Psoas muscle (tissue), 8 donors: Measurements from ENCODE around the gene STUM. TPM values are rescaled to one million over a fixed set of nuclear protein-coding genes. Genes with fewer than 3 reads are reported as not detected.
A peak's percentile ranks its signal among the peaks of the same experiment; 100 is the strongest.

Source experiments
- ATAC-seq, 4 donors: fragments of 200-7000 bp; cut with Tn5 transposase; one replicate each; pipeline ENCODE4 v1.9.1; 2020; ENCODE audit warnings: moderate library complexity in 3 of 4, mild to moderate bottlenecking in 2 of 4
- DNase-seq, 2 donors: peaks; one replicate each; pipeline ENCODE4 v3.0.0-alpha.2; 2020
- H3K27ac ChIP-seq: fragments of 200-600 bp; one replicate; pipeline ENCODE4 v1.8.0; 2022
- H3K27me3 ChIP-seq, 3 donors: fragments of 200-600 bp in 1 of 3; one replicate each; pipeline versions ENCODE4 v1.6.1 to v1.8.0; 2013 to 2022; ENCODE audit warnings: low read length in 2 of 3, mild to moderate bottlenecking in 2 of 3, moderate library complexity in 1 of 3; ENCODE audit not compliant: insufficient read depth in 3 of 3
- H3K36me3 ChIP-seq, 2 donors: fragments of 200-600 bp in 1 of 2; one replicate each; pipeline versions ENCODE4 v1.6.1 to v1.8.0; 2013 to 2022; ENCODE audit warnings: low read depth in 1 of 2, mild to moderate bottlenecking in 1 of 2, moderate library complexity in 1 of 2; ENCODE audit not compliant: insufficient read depth in 1 of 2
- H3K4me1 ChIP-seq: fragments of 200-600 bp; one replicate; pipeline ENCODE4 v1.8.0; 2022
- H3K4me3 ChIP-seq: fragments of 200-600 bp; one replicate; pipeline ENCODE4 v1.8.0; 2022; ENCODE audit warnings: mild to moderate bottlenecking
- H3K9me3 ChIP-seq: fragments of 200-600 bp; one replicate; pipeline ENCODE4 v1.8.0; 2022
- CTCF ChIP-seq: fragments of 200-600 bp; IDR thresholded peaks from one replicate; pipeline ENCODE4 v1.8.0; 2022; ENCODE audit warnings: antibody characterized with exemption
- WGBS, 3 donors: extraction: QIAGEN DNeasy Blood & Tissue Kit; methylation state at CpG; one replicate each; pipeline versions ENCODE4 v1.1.6 to v1.1.7; 2013; 5-methylcytosine and 5-hydroxymethylcytosine counted together
- intact Hi-C, 2 donors: fragments of 100-400 bp; cut with DNase I; formaldehyde crosslinking; loops; one replicate each; pipeline versions ENCODE4 v1.11.0 to v1.14.2; 2022
- polyA plus RNA-seq, 3 donors: library from polyadenylated mRNA; stranded (reverse); fragments of 200-250 nt; gene quantifications; one replicate each; pipeline ENCODE4 v1.2.3, GENCODE V29; 2013
- total RNA-seq, 4 donors: library from RNA; stranded (reverse); fragmentation: NEBNext Ultra II Directional in 2 of 4; extraction: Animal tissue kit (Norgen Biotek cat#: 25700) in 2 of 4; gene quantifications; one replicate each; pipeline versions ENCODE4 v1.2.1 to v1.2.4, GENCODE V29; 2021 to 2023
- donor health status: healthy with polysubstance abuse.
- donor health status: DM: no; HTN: no; CAD: no; lungs with moderate emphysema.
- donor health status: Bipolar disorder and iron deficiency.
- donor health status: healthy.
- donor health status: DM: yes; HTN: yes; CAD: no.
- donor health status: DM: no; HTN: no; CAD: no.
- donor health status: DM: no; HTN: no; CAD: no.
- donor health status: DM: yes; HTN: yes; CAD: no.

STUM gene
- total and polyA plus RNA-seq, 7 donors: 0.34 to 1.5 (median 0.96) TPM

GRCh38 chr1:226545836-226546596 is 2.5 kb upstream of the STUM start:
- intact Hi-C loops: loop anchor here in 1 of 2 donors (5.0 kb wide), 1 partner anchor 281 kb away; no protein-coding TSS in a partner anchor
- Histone ChIP-seq H3K9me3 (no peaks in the 10 kb centered on the region), H3K27ac (no peak overlapping the region), H3K27me3 (peaks cover 0 to 26% (median 5%) of the 10 kb centered on the region in 3 donors), H3K36me3 (no peaks in the 10 kb centered on the region), H3K4me1 (peaks cover 25% of the 10 kb centered on the region), H3K4me3 (no peak overlapping the region)
- ATAC-seq (peak in 2 of 4 donors; percentile 14 to 22), DNase-seq (peak; percentile 52 to 64)
- no peak for TF ChIP-seq CTCF
- 38 to 59% (median 42%) methylated on average over 5 of the region's 5 CpGs for WGBS, 3 donors

- no peaks in the 10 kb centered on the region for H3K36me3 ChIP-seq
- WGBS, 3 donors: 69 to 73% (median 71%) methylated on average over 4 of the region's 4 CpGs
- no peaks in the 10 kb centered on the region for H3K9me3 ChIP-seq
- peaks cover 0 to 34% (median 5%) of the 10 kb centered on the region in 3 donors for H3K27me3 ChIP-seq
- no peak for TF ChIP-seq CTCF
- DNase-seq: no peak
- H3K4me3 ChIP-seq: no peak overlapping the region
- H3K27ac ChIP-seq: no peak overlapping the region
- peaks cover 20% of the 10 kb centered on the region for H3K4me1 ChIP-seq
- intact Hi-C loops: loop anchor here in 1 of 2 donors (5.0 kb wide), 1 partner anchor 280 kb away; no protein-coding TSS in a partner anchor
- no peak for ATAC-seq
Measured at GRCh38 chr1:226546926-226547325, 1.6 kb upstream of the STUM start.

GRCh38 chr1:226547754-226548191 is 791 bp upstream of the STUM start:
- Histone ChIP-seq H3K27me3 (peaks cover 0 to 37% (median 5%) of the 10 kb centered on the region in 3 donors), H3K27ac (no peak overlapping the region), H3K4me1 (peaks cover 16% of the 10 kb centered on the region), H3K4me3 (peak overlapping the region; percentile 67), H3K36me3 (no peaks in the 10 kb centered on the region), H3K9me3 (no peaks in the 10 kb centered on the region)
- TF ChIP-seq CTCF: peak; percentile 85
- peak; percentile 76 to 87 for DNase-seq
- intact Hi-C loops: loop anchor here in 1 of 2 donors (5.0 kb wide), 1 partner anchor 280 kb away; no protein-coding TSS in a partner anchor
- WGBS, 3 donors: 5 to 8% (median 5%) methylated on average over 16 of the region's 16 CpGs
- ATAC-seq: peak; percentile 75 to 90 (median 84)

GRCh38 chr1:226549094-226549936 is 751 bp downstream of the STUM start:
- H3K9me3 ChIP-seq: no peaks in the 10 kb centered on the region
- WGBS, 3 donors: 0 to 1% (median 1%) methylated on average over 47 to 73 of the region's 73 CpGs
- peaks cover 16% of the 10 kb centered on the region for H3K4me1 ChIP-seq
- no peaks in the 10 kb centered on the region for H3K36me3 ChIP-seq
- H3K27ac ChIP-seq: peak overlapping the region; percentile 30
- H3K27me3 ChIP-seq: peaks cover 0 to 45% (median 5%) of the 10 kb centered on the region in 3 donors
- H3K4me3 ChIP-seq: peak overlapping the region; percentile 67
- ATAC-seq (peak in 2 of 4 donors; percentile 29), DNase-seq (peak in 1 of 2 donors; percentile 20)
- intact Hi-C loops: loop anchor here in 1 of 2 donors (5.0 kb wide), 1 partner anchor 278 kb away; no protein-coding TSS in a partner anchor
- TF ChIP-seq CTCF: no peak
